ENCODE results near the gene IGSF21.

- TF ChIP-seq HDAC2 (IDR thresholded peaks at IDR 0.05) (no peak), ESRRA (IDR thresholded peaks at IDR 0.05; ENCODE audit: borderline replicate concordance, low read length) (no peak), CHD4 (IDR thresholded peaks at IDR 0.05; ENCODE audit: borderline replicate concordance) (no peak), POLR2A (IDR thresholded peaks at IDR 0.05; ENCODE audit: low read length) (no peak), MAFK (IDR thresholded peaks at IDR 0.05; ENCODE audit: partially characterized antibody) (no peak), CTCF (IDR thresholded peaks at IDR 0.05) (no peak), NR3C1 (IDR thresholded peaks at IDR 0.05) (no peak), EP300 (IDR thresholded peaks at IDR 0.05) (no peak), FOSB (CRISPR knock-in tag; IDR thresholded peaks at IDR 0.05) (no peak), JUNB (IDR thresholded peaks at IDR 0.05) (no peak), MAX (IDR thresholded peaks at IDR 0.05) (no peak)
These were observed 20.7 kb downstream of the IGSF21 start for GRCh38 chr1:18128298-18128697.
